Left ventricle myocardium inferior (tissue), 1 donor: ENCODE data around the gene TAB2. TPM values are rescaled to one million over a fixed set of nuclear protein-coding genes. Genes with fewer than 3 reads are reported as not detected.

Experiments
- DNase-seq: peaks from one replicate; pipeline ENCODE4 v3.0.0-alpha.2; 2020
- H3K27ac ChIP-seq: fragments of 200-600 bp; replicated peaks from 2 replicates; pipeline ENCODE4 v1.8.0; 2021
- H3K27me3 ChIP-seq: fragments of 200-600 bp; 2 replicates; pipeline ENCODE4 v1.8.0; 2021; ENCODE audit warnings: low read depth
- H3K36me3 ChIP-seq: fragments of 200-600 bp; 2 replicates; pipeline ENCODE4 v1.8.0; 2021
- H3K4me1 ChIP-seq: fragments of 200-600 bp; 2 replicates; pipeline ENCODE4 v1.8.0; 2021
- H3K4me3 ChIP-seq: fragments of 200-600 bp; 2 replicates; pipeline ENCODE4 v1.8.0; 2021; ENCODE audit warnings: mild to moderate bottlenecking, moderate library complexity
- H3K9me3 ChIP-seq: fragments of 200-600 bp; replicated peaks from 2 replicates; pipeline ENCODE4 v1.8.0; 2021
- intact Hi-C: fragments of 100-400 bp; cut with micrococcal nuclease; formaldehyde crosslinking; loops from one replicate; pipeline ENCODE4 v1.11.0; 2022
- total RNA-seq: library from RNA; stranded (reverse); fragmentation: NEBNext Ultra II Directional; extraction: Animal tissue kit (Norgen Biotek cat#: 25700); gene quantifications from one replicate; pipeline ENCODE4 v1.2.1, GENCODE V29; 2021
- TF ChIP-seq, protein P1 (sequence below): fragments of 200-600 bp; IDR thresholded peaks from 2 replicates; pipeline ENCODE4 v1.8.0; 2021; ENCODE audit warnings: antibody characterized with exemption, mild to moderate bottlenecking, borderline replicate concordance
- donor health status: DM: no; HTN: yes; CAD: no; lungs with severe emphysema.

The TAB2 gene
- total RNA-seq, 1 donor from 2014 or later: 56.7 TPM

DNA sequence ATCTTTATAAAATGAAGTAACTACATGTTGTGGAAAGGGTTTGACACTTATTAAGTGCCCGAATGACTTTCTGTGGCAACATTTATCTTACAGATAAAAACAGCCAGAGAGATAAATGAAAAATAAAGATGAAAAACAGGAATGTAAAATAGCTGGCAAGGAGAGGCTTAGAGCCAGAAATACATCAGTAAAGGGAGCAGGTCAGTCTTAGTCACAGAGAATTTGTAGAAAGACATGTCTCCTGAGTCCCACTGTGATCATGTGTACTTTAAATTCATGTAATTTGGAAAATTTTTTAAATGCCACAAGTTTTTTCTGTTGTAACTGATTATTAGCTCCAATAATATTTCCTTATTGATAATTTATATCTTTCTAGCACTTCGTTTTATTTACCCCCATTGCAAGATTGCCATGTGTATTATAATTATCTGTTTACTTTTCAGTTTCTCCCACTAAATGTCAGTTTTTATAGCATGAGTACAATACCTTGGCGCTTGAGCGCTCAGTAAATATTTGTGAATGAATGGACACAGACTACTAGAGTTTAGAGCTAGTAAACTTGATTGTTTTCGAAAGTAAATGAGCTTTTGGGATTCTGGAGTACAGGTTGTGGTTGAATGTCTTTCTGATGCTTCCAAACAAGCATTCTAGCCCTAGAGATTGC, 15.2 kb downstream of the TAB2 start:
- intact Hi-C loops: no loop called here
- DNase-seq: no peak
- TF ChIP-seq, protein P1, sequence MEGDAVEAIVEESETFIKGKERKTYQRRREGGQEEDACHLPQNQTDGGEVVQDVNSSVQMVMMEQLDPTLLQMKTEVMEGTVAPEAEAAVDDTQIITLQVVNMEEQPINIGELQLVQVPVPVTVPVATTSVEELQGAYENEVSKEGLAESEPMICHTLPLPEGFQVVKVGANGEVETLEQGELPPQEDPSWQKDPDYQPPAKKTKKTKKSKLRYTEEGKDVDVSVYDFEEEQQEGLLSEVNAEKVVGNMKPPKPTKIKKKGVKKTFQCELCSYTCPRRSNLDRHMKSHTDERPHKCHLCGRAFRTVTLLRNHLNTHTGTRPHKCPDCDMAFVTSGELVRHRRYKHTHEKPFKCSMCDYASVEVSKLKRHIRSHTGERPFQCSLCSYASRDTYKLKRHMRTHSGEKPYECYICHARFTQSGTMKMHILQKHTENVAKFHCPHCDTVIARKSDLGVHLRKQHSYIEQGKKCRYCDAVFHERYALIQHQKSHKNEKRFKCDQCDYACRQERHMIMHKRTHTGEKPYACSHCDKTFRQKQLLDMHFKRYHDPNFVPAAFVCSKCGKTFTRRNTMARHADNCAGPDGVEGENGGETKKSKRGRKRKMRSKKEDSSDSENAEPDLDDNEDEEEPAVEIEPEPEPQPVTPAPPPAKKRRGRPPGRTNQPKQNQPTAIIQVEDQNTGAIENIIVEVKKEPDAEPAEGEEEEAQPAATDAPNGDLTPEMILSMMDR: no peak
- peaks cover 98% of the 10 kb centered on the region for H3K4me1 ChIP-seq
- no peak overlapping the region for H3K4me3 ChIP-seq
- H3K36me3 ChIP-seq: no peaks in the 10 kb centered on the region
- no peak overlapping the region for H3K27ac ChIP-seq
- H3K27me3 ChIP-seq: no peaks in the 10 kb centered on the region
- no peaks in the 10 kb centered on the region for H3K9me3 ChIP-seq

DNA sequence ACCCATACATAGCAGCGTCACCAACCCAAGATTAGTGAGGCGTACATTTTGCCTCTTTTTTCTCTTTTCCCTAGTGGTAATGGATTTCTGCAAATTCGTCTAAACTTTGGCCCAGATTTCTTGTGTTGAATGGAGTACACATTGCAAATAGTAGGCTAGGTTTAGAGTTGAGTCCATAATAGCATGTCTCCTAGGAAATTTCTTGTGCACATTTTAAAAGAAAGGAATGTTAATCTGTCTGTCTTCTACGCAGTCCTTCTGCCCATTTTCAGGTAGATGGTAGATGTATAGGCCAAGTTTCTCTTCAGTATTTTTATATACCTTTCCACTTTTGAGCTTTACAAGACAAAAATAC, 15.7 kb downstream of the TAB2 start:
- Histone ChIP-seq H3K4me3 (no peak overlapping the region), H3K27me3 (no peaks in the 10 kb centered on the region), H3K9me3 (no peaks in the 10 kb centered on the region), H3K36me3 (no peaks in the 10 kb centered on the region), H3K27ac (no peak overlapping the region), H3K4me1 (peaks cover 99% of the 10 kb centered on the region)
- no peak for DNase-seq
- TF ChIP-seq, protein P1: no peak
- intact Hi-C loops: no loop called here

- Histone ChIP-seq H3K36me3 (no peaks in the 10 kb centered on the region), H3K27ac (no peak overlapping the region), H3K27me3 (no peaks in the 10 kb centered on the region), H3K9me3 (no peaks in the 10 kb centered on the region), H3K4me3 (no peak overlapping the region), H3K4me1 (peaks cover 99% of the 10 kb centered on the region)
- intact Hi-C loops: no loop called here
- DNase-seq: no peak
- TF ChIP-seq, protein P1: no peak
Measured at GRCh38 chr6:149334201-149334600, 16.7 kb downstream of the TAB2 start.

GRCh38 chr6:149334682-149335160, 17.2 kb downstream of the TAB2 start:
- Histone ChIP-seq H3K27me3 (no peaks in the 10 kb centered on the region), H3K36me3 (no peaks in the 10 kb centered on the region), H3K27ac (no peak overlapping the region), H3K4me3 (no peak overlapping the region), H3K9me3 (no peaks in the 10 kb centered on the region), H3K4me1 (peaks cover 96% of the 10 kb centered on the region)
- DNase-seq: no peak
- intact Hi-C loops: no loop called here
- TF ChIP-seq, protein P1: no peak

- H3K27ac ChIP-seq: no peak overlapping the region
- H3K27me3 ChIP-seq: no peaks in the 10 kb centered on the region
- peaks cover 96% of the 10 kb centered on the region for H3K4me1 ChIP-seq
- no peaks in the 10 kb centered on the region for H3K9me3 ChIP-seq
- DNase-seq: no peak
- intact Hi-C loops: no loop called here
- TF ChIP-seq, protein P1: no peak
- H3K4me3 ChIP-seq: no peak overlapping the region
- no peaks in the 10 kb centered on the region for H3K36me3 ChIP-seq
Measured at GRCh38 chr6:149335924-149336608, 18.6 kb downstream of the TAB2 start.
